GM19025 (cell line): ENCODE data around the gene KLC1.
A peak's percentile ranks its signal among the peaks of the same experiment; 100 is the strongest.
"Not testable (repeated sequence)": the region's sequence is repeated elsewhere in the genome, so short reads cannot be mapped to it uniquely, and the experiment has no call there.

Experiments used
- ATAC-seq: cut with Tn5 transposase; IDR thresholded peaks from one replicate; pipeline ENCODE4 v1.9.1; 2021; ENCODE audit warnings: mild to moderate bottlenecking, low read depth, moderate library complexity; ENCODE audit not compliant: unreplicated experiment

The KLC1 gene

DNA sequence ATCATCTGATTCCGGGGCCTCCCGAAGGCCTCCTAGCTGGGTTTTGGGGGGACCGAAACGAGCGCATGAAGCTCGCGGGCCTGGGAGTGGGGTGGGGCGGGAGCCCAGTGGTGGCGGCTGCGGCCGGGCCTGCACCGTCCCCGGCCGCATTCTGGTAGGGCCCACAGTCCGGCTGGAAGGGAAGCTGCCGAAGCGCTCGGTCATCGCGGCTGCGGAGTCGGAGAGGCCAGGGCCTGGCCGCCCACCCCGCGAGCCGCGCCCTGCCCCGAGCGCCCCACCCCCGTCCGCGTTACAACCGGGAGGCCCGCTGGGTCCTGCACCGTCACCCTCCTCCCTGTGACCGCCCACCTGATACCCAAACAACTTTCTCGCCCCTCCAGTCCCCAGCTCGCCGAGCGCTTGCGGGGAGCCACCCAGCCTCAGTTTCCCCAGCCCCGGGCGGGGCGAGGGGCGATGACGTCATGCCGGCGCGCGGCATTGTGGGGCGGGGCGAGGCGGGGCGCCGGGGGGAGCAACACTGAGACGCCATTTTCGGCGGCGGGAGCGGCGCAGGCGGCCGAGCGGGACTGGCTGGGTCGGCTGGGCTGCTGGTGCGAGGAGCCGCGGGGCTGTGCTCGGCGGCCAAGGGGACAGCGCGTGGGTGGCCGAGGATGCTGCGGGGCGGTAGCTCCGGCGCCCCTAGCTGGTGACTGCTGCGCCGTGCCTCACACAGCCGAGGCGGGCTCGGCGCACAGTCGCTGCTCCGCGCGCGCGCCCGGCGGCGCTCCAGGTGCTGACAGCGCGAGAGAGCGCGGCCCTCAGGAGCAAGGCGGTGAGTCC, at the start of gene KLC1:
KLC1 (plus strand) TSS at position 528 of the 819 bp plus-strand sequence. CDS start 25,354 bp downstream, outside the sequence.
- peak; percentile 52 for ATAC-seq

DNA sequence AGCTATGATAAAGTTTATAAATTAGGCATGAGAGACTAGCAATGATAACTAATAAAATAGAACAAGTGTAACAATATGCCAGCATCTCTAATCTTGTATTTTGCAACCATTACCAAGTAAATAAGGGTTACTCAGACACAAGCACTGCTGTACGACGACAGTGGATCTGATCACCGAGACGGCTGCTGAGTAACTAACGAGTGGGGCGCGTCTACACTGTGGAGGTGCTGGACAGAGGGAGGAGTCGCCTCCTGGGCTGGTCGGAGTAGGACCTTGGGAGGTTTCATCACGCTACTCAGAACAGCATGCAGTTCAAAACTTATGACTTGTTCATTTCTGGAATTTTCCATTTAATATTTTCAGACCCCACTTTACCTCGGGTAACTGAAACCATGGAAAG, 47.8 kb upstream of the KLC1 start:
- no peak for ATAC-seq

DNA sequence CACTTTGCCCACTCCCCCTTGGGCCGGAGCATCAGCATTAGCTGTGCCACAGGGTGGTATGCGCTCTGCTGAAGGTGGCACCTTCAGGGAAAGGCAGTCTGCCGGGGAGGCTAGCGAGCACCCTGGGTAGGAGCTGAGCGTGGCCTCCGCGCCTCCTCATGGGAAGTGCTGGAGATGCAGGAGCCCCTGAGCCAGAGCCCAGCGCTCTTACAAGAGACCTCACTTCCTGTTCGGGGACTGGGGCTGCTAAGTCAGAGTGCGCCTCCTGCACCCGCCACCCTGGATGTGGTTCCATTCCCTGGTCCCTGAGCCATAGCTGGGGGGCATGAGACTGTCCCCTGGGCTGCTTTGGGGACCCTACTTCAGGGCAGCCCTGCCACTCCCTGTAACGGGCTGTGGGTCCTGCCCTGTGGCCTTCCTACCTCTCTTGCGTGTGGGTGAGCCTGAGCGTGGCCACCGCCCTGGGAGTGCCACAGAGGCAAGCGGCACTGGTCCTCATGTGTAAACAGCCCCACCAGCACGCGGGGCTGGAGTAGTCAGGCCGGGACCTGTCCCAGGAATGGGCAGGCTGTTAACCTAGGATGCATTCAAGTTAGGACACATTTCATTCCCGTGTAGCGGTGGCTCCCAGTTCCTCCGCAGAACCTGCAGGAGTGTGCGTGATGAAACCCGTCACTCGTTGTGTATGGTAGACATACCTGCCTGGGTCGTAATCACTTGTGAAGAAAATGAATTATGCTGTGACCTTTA, 46.9 kb upstream of the KLC1 start:
- no peak for ATAC-seq

DNA sequence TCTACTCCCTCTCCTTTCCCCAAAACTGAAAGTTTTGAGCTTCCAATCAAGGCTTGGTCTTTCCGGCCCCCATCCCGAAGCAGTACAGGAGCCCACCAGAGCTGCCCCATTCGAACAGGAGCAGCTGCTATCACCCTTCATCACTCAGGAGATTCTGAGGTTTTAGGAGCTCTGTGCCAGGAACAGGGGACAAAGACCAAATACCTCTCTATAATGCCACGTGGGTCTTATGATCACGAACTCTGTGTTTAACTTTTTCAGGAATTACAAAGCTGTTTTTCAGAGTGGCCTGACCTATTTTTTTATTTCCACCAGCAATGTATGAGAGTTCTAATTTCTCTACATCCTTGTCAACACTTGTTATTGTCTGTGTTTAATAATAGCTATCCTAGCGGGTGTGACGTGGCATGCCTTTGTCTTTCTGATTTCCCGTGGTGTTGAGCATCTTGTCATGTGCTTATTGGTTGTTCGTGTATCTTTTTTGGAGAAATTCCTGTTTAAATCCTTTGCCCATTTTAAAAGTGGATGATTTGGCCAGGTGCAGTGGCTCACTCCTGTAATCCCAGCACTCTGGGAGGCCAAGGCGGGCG, 44.6 kb upstream of the KLC1 start:
- ATAC-seq = no peak

DNA sequence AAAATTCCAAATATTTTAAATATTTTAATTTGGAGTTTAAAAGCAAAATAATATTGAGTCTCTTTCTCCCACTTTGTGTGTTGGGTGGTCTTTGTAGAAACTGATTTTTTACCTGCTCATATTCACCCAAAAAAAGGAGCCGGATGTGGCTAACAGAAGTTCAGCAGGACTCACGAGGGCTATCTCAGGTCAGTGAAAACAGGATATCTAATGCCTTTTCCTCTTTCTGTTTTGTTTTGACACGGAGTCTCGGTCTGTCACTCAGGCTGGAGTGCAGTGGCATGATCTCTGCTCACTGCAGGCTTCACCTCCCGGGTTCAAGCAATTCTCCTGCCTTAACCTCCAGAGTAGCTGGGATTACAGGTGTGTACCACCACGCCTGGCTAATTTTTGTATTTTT, 35.4 kb upstream of the KLC1 start:
- no peak for ATAC-seq

DNA sequence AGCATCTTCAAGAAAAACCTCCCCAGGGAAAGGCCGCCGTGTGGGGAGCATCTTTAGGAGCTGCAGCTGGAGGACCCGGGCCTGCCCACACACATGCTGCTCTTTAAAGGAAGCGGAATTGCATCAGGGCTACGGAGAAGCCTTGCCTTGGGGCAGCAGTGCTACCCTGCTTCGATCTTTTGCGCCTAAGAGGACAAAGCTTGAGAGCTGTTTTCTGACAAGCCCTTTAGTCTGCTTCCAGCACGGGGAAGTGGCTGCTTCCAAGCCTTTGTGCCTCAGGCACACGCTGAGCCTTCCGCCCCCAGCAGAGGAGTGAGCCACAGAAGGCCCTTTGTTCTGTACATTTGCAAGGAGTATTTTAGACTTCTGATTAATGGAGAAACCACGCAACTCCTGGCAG, 34.7 kb upstream of the KLC1 start:
- ATAC-seq = no peak

DNA sequence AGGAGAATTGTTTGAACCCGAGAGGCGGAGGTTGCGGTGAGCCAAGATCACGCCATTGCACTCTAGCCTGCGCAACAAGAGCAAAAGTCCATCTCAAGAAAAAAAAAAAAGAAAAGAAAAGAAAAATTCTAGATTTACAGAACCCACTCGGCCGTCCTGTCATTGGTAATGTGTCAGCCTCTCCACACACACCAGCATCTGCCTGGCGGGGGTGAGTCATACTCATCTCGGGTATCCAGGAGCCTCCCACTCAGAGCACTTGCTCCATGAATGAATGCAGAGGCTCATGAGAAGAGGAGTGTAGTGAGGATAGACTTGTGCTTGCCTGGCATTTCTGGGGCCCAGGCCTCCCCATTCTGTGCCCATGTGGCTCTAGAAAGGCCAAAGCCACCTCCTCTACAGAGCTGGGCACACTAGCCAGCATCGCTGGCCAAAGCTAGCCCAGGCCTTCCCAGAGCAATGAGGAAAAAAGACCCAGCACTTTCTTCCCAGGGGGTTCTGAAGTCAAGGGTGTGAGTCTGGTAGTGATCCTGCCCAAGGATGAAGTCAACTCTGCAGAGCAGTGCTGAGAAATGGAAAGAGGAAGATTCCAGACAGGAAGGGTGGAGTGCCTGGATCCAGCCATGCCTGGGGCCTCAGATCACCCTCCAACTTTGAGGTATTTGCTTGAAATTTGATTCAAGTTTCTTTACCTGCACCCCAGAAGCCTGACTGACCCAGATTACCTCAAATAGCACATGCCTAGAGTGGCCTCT, 31.2 kb upstream of the KLC1 start:
- ATAC-seq = no peak

DNA sequence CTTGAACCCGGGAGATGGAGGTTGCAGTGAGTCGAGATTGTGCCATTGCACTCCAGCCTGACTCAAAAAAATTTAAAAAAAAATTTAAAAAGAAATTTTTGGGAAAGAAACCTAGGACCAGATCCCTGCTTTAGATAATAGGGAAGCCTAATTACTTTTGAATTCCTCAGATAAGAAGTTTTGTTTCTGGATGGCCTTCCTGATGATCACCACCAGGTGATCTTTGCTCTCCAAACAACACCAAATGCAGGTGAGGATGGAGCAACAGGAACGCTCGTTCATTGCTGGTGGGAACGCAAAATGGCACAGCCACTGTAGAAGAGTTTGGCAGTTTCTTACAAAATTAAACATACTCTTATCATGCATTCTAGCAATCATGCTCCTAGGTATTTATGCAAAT, 28.5 kb upstream of the KLC1 start:
- ATAC-seq = no peak

DNA sequence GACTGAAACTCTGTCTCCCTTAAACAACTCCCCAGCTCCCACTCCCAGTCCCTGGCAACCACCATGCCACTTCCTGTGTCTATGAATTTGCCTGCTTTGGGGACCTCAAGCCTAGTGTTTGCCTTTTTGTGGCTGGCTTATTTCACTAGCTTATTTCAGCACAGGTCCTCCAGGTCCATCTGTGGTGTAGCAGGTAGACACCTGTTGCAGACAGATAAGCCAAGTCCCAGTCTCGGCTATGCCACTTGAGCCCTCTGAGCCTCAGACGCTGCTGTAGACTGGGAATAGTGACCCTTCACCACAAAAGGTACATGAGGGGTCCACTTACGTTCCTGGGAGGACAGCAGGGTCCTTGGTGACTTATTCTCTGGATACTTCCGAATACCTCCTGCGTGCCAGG, 24.4 kb upstream of the KLC1 start:
- ATAC-seq = no peak

DNA sequence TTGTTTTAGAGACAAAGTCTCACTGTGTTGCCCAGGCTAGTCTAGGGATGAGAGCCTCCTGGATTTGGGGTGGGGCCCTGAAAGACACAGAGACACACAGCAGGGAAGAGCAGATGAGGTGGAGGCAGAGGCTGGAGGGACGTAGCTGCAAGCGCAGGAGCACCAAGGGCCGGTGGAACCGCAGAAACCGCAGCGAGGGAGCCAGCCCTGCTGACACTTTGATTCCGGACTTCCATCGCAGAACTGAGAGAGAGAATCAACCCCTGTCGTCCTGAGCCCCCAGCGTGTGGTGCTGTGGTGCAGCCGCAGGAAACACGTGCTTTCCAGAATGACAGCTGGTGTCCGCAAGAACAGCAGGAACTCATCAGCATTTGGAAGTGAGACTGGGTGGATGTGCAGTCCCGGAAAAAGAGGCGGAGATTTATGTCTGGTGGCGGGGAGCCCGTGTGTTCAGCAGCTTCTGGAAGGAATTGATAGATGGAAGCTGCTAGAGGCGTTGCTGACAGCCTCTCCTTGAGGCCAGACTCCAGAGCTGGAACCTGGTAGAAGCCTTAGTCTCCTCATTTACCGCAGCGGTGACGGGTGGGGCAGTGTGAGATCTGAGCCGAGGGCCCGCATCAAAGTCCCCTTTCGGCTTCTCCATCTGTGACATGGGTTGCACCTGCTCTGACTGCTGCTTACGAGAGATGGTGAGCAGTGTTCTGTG, 21.9 kb upstream of the KLC1 start:
- ATAC-seq = no peak

DNA sequence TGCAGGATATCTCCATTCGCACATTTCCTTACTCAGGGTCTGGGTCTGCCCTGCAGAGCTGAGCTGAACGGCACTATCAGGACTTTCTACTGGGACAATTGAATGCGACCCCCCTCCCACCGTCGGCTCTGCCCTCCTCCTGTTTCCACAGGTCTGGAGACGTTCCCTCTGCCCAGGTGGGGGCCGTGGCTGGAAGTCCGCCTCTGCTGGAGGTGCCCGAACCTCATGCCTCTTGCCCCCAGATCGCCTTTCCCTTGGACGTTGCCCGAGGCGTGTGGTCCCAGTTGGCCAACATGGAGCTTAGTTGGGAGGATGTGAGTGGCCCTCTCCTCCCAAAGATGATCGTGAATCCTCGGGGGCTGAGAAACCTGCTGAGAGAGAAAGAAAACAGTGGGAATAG, 21.2 kb upstream of the KLC1 start:
- no peak for ATAC-seq

DNA sequence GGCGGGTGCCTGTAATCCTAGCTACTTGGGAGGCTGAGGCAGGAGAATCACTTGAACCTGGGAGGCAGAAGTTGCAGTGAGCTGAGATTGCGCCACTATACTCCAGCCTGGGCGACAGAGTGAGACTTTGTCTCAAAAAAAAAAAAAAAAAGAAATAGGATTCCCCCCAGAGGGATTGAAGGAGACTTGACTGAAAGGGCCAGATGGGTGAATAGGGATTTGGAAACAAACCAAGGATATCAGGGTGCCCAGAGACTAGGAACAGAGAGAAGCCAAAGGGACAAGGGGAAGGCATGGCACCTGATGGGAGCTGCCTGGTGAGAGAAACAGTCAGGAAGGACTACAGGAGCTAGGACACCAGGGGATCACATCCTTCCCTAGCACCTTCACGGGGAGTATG, 19.9 kb upstream of the KLC1 start:
- not testable (repeated sequence) for ATAC-seq

DNA sequence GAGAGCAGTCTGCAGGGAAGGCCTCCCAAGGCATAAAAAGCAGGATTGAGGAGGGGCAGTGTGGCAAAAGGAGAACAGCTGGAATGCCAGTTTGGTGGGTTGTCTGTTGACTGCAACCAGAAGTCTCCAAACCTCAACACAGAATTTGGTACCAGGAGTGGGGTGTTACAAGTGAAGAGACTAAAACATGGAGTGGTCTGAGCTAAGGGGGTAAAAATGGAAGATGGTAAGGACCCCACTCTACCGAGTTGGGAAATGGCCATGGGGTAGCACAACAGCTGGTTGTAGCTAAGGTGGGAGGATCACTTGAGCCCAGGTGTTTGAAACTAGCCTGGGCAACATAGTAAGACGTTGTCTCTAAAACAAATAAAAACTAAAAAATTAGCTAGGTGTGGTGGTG, 17.8 kb upstream of the KLC1 start:
- ATAC-seq = no peak

DNA sequence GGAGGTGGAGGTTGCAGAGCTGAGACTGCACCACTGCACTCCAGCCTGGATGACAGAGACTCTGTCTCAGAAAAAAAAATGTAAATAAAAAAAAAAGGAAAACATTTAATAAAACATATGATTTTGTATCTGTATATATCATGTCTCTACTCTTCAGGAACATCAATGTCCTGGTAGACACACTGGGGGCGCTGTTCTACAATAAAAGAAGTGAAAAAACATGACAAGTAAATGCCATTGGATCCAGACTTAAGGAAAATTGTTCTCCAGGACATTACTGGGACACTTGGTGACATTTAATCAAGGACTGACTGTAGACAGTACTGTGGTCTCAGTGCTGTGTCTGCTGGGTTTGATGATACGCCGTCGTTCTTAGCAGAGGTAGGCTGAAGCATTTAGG, 15.5 kb upstream of the KLC1 start:
- no peak for ATAC-seq

DNA sequence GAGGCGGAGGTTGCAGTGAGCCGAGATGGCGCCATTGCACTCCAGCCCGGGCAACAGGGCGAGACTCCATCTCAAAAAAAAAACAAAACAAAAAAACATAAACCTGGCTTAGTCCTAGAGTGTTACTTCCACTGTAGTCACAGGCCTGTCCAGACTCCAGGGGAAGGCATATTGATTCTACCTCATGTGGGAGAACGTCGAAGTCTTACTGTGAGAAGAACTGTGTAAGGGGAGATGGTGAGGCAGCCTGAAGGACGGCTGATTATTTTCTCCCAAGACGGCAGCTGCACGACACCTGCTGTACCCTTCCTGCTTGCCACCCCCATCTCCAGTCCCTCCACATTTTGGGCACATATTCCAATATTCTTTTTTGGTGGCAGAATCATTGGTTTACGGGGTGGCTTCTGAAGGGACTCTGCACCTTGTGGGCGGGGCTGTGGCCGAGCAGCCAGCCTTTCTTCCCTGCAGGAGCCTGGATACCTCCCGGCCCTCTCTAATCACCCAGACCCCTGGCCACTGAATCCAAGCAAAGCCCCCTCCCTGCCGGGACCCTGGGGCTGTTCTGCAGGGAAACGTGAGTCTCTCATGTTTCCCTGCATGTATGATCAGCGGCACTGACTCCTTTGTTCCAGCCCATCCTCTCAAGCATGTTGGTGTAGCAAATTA, 12.2 kb upstream of the KLC1 start:
- ATAC-seq = no peak

DNA sequence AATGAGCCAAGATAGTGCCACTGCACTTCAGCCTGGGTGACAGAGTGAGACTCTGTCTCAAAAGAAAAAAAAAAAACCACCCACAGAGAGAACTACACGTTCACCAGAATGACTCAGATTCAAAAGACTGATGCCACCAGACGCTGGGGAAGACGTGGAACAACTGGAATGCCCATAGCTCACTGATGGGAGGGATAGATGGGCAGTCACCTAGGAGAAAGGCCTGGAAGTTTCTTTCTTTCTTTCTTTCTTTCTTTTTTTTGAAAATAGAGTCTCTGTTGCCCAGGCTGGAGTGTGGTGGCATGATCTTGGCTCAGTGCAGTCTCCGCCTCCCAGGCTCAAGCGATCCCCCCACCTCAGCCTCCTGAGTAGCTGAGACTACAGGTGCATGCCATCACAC, 10.0 kb upstream of the KLC1 start:
- ATAC-seq = no peak

DNA sequence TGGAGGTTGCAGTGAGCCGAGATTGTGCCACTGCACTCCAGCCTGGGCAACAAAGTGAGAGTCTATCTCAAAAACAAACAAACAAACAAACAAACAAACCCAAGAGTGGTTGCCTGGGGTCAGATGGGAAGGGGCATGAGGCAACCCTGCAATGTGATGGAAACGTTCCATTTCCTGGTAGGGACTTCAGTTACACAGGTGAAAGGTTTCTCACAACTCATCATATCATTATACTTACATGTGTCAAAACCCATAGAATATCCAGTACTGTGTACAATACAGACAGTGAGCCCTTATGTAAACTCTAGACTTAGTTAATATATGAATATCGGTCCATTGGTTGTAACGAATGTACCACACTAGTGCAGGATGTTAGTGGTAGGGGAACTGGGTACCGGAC, 7.2 kb upstream of the KLC1 start:
- no peak for ATAC-seq

DNA sequence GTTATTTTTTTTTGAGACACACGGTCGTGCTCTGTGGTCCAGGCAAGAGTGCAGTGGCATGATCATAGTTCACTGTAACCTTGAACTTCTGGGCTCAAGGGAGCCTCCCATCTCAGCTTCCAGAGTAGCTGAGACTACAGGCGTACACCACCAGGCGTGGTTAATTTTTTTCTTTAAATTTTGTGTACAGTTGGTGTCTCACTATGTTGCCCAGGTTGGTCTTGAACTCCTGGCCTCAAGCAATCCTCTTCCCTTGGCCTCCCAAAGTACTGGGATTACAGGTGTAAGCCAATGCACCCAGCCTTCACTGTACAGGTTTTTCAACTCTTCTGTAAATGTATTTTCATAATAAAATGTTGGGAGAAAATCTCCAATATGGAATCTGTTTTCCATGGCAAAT, 5.7 kb upstream of the KLC1 start:
- no peak for ATAC-seq

DNA sequence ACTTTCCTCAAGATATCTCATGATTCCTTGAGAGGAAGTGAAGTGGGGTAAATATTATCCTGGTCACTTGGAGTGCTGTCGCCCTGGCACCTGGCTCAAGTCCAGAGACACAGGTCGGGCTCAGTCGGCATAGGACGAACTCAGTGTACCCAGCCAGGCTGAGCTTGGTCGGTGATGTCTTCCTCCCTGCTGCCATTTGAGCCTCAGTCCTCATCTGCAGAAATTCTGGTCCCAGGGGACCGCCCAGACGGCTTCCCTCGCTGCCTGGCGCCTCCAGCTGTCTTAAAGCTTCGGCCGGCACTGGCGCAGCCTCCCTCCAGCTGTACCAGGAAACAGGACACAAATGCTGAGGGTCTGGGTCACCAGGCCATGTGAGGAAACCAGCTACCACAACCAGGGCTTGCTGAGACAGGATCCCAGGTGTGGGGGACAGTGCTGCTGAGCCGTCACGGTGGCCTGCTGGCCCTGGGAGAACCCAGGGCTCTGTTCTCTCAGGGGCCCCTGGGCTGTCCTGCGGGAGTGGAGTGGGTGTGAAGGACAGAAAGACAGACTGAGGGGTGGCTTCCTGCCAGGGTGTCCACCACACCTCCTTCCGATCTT, 5.0 kb upstream of the KLC1 start:
- no peak for ATAC-seq
